A549 (cell line): ENCODE measurements around the gene DLGAP1. TPM values are rescaled to one million over a fixed set of nuclear protein-coding genes. Genes with fewer than 3 reads are reported as not detected.

Source experiments
- ATAC-seq, 2 experiments: fragments of 200-7000 bp in 1 of 2; fragments of >200 bp in 1 of 2; cut with Nextera tagmentation in 1 of 2; cut with Tn5 transposase in 1 of 2; 3 replicates each; pipeline versions ENCODE4 v1.8.0 to v1.9.1; 2018 to 2020; ENCODE audit warnings: mild to moderate bottlenecking in 1 of 2, moderate library complexity in 1 of 2
- CTCF ChIA-PET: fragments of 300-600 bp; sonication (Branson Sonifier 250); formaldehyde crosslinking; extraction: SDS; loops from one replicate; lab custom pipeline; 2021; ENCODE audit warnings: antibody characterized with exemption, inconsistent platforms; lab: Yijun Ruan, JAX
- POLR2A ChIA-PET: fragments of 350-600 bp; formaldehyde crosslinking; extraction: SDS; loops from one replicate; lab custom pipeline; 2021; ENCODE audit warnings: antibody characterized with exemption, inconsistent platforms; lab: Yijun Ruan, JAX
- DNase-seq, 2 experiments: peaks; one replicate each; pipeline versions ENCODE4 v3.0.0 to v3.0.0-alpha.2; 2011 to 2016; ENCODE audit warnings: low read depth in 1 of 2, low spot score in 1 of 2
- FAIRE-seq: peaks from 2 replicates; lab custom pipeline; 2011; peaks lifted over from hg19 to GRCh38; lab: Jason Lieb, UNC
- H3K27ac ChIP-seq, 2 experiments: fragments of >200 bp; sonication (Bioruptor Twin); formaldehyde crosslinking; 3 replicates each; pipeline ENCODE4 v1.5.1; 2016 to 2017
- H3K4me1 ChIP-seq: fragments of >200 bp; sonication (Bioruptor Twin); formaldehyde crosslinking; 3 replicates; pipeline ENCODE4 v1.6.1; 2016
- H3K4me2 ChIP-seq: fragments of >200 bp; sonication (Bioruptor Twin); formaldehyde crosslinking; 3 replicates; pipeline ENCODE4 v1.6.1; 2016
- H3K4me3 ChIP-seq: fragments of >200 bp; sonication (Bioruptor Twin); formaldehyde crosslinking; 3 replicates; pipeline ENCODE4 v1.5.1; 2016
- H3K9me3 ChIP-seq: fragments of >200 bp; sonication (Bioruptor Twin); formaldehyde crosslinking; 3 replicates; pipeline ENCODE4 v1.6.1; 2016
- BHLHE40 ChIP-seq: IDR thresholded peaks from 2 replicates; pipeline ENCODE4 v1.6.1; 2012; ENCODE audit warnings: low read depth, low read length, inconsistent platforms
- CBX2 ChIP-seq: fragments of 200-600 bp; sonication (generic); IDR thresholded peaks from 2 replicates; pipeline ENCODE4 v1.6.1; 2016; ENCODE audit warnings: low read depth, mild to moderate bottlenecking, borderline replicate concordance
- CBX8 ChIP-seq: fragments of 200-600 bp; sonication (generic); IDR thresholded peaks from 2 replicates; pipeline ENCODE4 v1.6.1; 2016
- CEBPB ChIP-seq, 2 experiments: fragments of >200 bp in 1 of 2; sonication (Bioruptor Twin) in 1 of 2; formaldehyde crosslinking in 1 of 2; IDR thresholded peaks; 2 replicates each; pipeline ENCODE4 v1.6.1; 2012 to 2016
- EP300 ChIP-seq, 2 experiments: fragments of >200 bp; sonication (Bioruptor Twin); formaldehyde crosslinking; IDR thresholded peaks; 2 replicates in 1 of 2; 3 replicates in 1 of 2; pipeline ENCODE4 v1.6.1; 2016 to 2017
- ESRRA ChIP-seq: fragments of 150-350 bp; IDR thresholded peaks from 2 replicates; pipeline ENCODE4 v1.6.1; 2014; ENCODE audit warnings: mild to moderate bottlenecking, low read length, borderline replicate concordance
- FOXS1 ChIP-seq: fragments of 250-450 bp; sonication (Bioruptor Pico); IDR thresholded peaks from 2 replicates; pipeline ENCODE4 v1.5.0; 2020; ENCODE audit warnings: mild to moderate bottlenecking, moderate library complexity
- GATA3 ChIP-seq: IDR thresholded peaks from 2 replicates; pipeline ENCODE4 v1.6.1; 2012; ENCODE audit warnings: borderline replicate concordance
- HDAC2 ChIP-seq: fragments of 200-600 bp; sonication (generic); IDR thresholded peaks from 2 replicates; pipeline ENCODE4 v1.6.1; 2016
- HOXA7 ChIP-seq: fragments of 250-450 bp; sonication (Bioruptor Pico); IDR thresholded peaks from 2 replicates; pipeline ENCODE4 v1.5.0; 2020; ENCODE audit warnings: mild to moderate bottlenecking, moderate library complexity
- HOXB13 ChIP-seq: fragments of 250-450 bp; sonication (Bioruptor Pico); IDR thresholded peaks from 2 replicates; pipeline ENCODE4 v1.5.0; 2020; ENCODE audit warnings: low read depth, mild to moderate bottlenecking, moderate library complexity
- JUN ChIP-seq, 2 experiments: fragments of >200 bp; sonication (Bioruptor Twin); formaldehyde crosslinking; IDR thresholded peaks; 2 replicates in 1 of 2; 3 replicates in 1 of 2; pipeline ENCODE4 v1.6.1; 2016 to 2017
- JUNB ChIP-seq: fragments of >200 bp; sonication (Bioruptor Twin); formaldehyde crosslinking; IDR thresholded peaks from 2 replicates; pipeline ENCODE4 v1.6.1; 2016
- NR3C1 ChIP-seq: fragments of >200 bp; sonication (Bioruptor Twin); formaldehyde crosslinking; IDR thresholded peaks from 3 replicates; pipeline ENCODE4 v1.6.1; 2017
- PHF8 ChIP-seq: fragments of 200-600 bp; sonication (generic); IDR thresholded peaks from 2 replicates; pipeline ENCODE4 v1.6.1; 2016; ENCODE audit warnings: low read depth, mild to moderate bottlenecking, antibody characterized with exemption, moderate library complexity, borderline replicate concordance
- POLR2AphosphoS2 ChIP-seq: conservative IDR thresholded peaks from 2 replicates; pipeline ENCODE4 v1.6.1; 2012; ENCODE audit warnings: low read length, improper control_type of control experiment, inconsistent platforms
- RAD21 ChIP-seq, 2 experiments: fragments of >200 bp in 1 of 2; sonication (Bioruptor Twin) in 1 of 2; formaldehyde crosslinking in 1 of 2; IDR thresholded peaks in 1 of 2; conservative IDR thresholded peaks in 1 of 2; 2 replicates in 1 of 2; 3 replicates in 1 of 2; pipeline ENCODE4 v1.6.1; 2012 to 2018; ENCODE audit warnings: inconsistent platforms in 1 of 2
- RCOR1 ChIP-seq: fragments of 150-350 bp; IDR thresholded peaks from 2 replicates; pipeline ENCODE4 v1.6.1; 2014; ENCODE audit warnings: antibody characterized with exemption, low read length, low read depth
- TP53 ChIP-seq: fragments of 250-450 bp; sonication (Bioruptor Pico); IDR thresholded peaks from 2 replicates; pipeline ENCODE4 v1.5.0; 2021; ENCODE audit warnings: mild to moderate bottlenecking, moderate library complexity
- ZC3H11A ChIP-seq: fragments of 450-650 bp; IDR thresholded peaks from 2 replicates; pipeline ENCODE4 v1.6.1; 2014; ENCODE audit warnings: antibody characterized with exemption, mild to moderate bottlenecking
- WGBS: methylation state at CpG from one replicate; pipeline ENCODE4 v1.1.6; 2017; ENCODE audit errors: missing lambda C conversion rate; 5-methylcytosine and 5-hydroxymethylcytosine counted together
- polyA plus RNA-seq, 4 experiments: library from polyadenylated mRNA; depleted of rRNA in 3 of 4; stranded (reverse); fragments of >200 nt; fragmentation: RNase III in 1 of 4; extraction: RNeasy Plus Mini Kit Qiagen cat#74134 plus additional on column Dnase treatment in 1 of 4; gene quantifications; 2 replicates in 3 of 4; 3 replicates in 1 of 4; pipeline ENCODE4 v1.2.3, GENCODE V29; 2011 to 2017
- TF ChIP-seq, protein P1 (sequence below): IDR thresholded peaks from 2 replicates; pipeline ENCODE4 v1.6.1; 2012; ENCODE audit warnings: low read depth, borderline replicate concordance
- TF ChIP-seq, protein P2 (sequence below): IDR thresholded peaks from 2 replicates; pipeline ENCODE4 v1.6.1; 2012
- TF ChIP-seq, protein P3 (sequence below): fragments of 200-600 bp; sonication (generic); IDR thresholded peaks from 2 replicates; pipeline ENCODE4 v1.6.1; 2016; ENCODE audit warnings: antibody characterized with exemption, mild to moderate bottlenecking, moderate library complexity
- TF ChIP-seq, protein P4 (sequence below): fragments of >200 bp; sonication (Bioruptor Twin); formaldehyde crosslinking; IDR thresholded peaks from 2 replicates; pipeline ENCODE4 v1.6.1; 2016
- TF ChIP-seq, protein P5 (sequence below): fragments of 150-350 bp; IDR thresholded peaks from 2 replicates; pipeline ENCODE4 v1.6.1; 2014; ENCODE audit warnings: low read depth, mild to moderate bottlenecking, low read length
- TF ChIP-seq, protein P6 (sequence below): fragments of >200 bp; sonication (Bioruptor Twin); formaldehyde crosslinking; IDR thresholded peaks from 3 replicates; pipeline ENCODE4 v1.6.1; 2016

Gene DLGAP1
- polyA plus RNA-seq, 2 of the 4 experiments (the other 2 are of a cell fraction): 0.04 to 0.12 TPM

DNA sequence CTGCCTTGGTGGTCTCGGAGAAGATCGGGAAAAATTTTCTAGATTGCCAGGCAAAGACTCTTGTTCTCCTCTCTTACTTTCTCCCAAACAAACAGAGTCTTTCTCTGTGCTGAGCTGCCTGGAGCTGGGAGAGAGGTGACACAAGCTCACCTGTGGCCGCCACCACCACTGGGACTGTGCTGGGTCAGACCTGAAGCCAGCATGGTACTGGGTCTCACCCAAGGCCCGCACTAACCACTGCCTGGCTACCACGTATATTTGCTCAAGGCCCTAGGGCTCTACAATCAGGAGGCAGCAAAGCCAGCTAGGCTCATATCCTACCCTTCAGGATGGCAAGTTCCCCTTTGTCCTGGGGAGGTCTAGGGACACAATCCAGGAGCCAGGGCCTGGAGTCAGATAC, 312.2 kb downstream of the DLGAP1 start:
- ATAC-seq (no peak), FAIRE-seq (no peak), DNase-seq (no peak)
- H3K4me1 ChIP-seq: no peaks in the 10 kb centered on the region
- CTCF ChIA-PET: no interaction called here
- H3K4me2 ChIP-seq: no peak overlapping the region
- H3K4me3 ChIP-seq: no peak overlapping the region
- TF ChIP-seq, protein P1, sequence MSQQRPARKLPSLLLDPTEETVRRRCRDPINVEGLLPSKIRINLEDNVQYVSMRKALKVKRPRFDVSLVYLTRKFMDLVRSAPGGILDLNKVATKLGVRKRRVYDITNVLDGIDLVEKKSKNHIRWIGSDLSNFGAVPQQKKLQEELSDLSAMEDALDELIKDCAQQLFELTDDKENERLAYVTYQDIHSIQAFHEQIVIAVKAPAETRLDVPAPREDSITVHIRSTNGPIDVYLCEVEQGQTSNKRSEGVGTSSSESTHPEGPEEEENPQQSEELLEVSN: no peak
- TF ChIP-seq JUNB: no peak
- no peak for TF ChIP-seq GATA3
- TF ChIP-seq HOXA7: no peak
- no peak for TF ChIP-seq CEBPB (IDR thresholded peaks at IDR 0.05)
- no peak for TF ChIP-seq JUN (IDR thresholded peaks at IDR 0.05)
- no peak for TF ChIP-seq HDAC2
- no peak for TF ChIP-seq ESRRA
- no peak for TF ChIP-seq CBX2
- no peak for TF ChIP-seq CBX8
- no peak for TF ChIP-seq FOXS1 (CRISPR knock-in tag)
- TF ChIP-seq PHF8: no peak
- TF ChIP-seq NR3C1: no peak
- no peak for TF ChIP-seq HOXB13
- TF ChIP-seq, protein P2, sequence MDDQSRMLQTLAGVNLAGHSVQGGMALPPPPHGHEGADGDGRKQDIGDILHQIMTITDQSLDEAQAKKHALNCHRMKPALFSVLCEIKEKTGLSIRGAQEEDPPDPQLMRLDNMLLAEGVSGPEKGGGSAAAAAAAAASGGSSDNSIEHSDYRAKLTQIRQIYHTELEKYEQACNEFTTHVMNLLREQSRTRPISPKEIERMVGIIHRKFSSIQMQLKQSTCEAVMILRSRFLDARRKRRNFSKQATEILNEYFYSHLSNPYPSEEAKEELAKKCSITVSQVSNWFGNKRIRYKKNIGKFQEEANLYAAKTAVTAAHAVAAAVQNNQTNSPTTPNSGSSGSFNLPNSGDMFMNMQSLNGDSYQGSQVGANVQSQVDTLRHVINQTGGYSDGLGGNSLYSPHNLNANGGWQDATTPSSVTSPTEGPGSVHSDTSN: no peak
- TF ChIP-seq, protein P3, sequence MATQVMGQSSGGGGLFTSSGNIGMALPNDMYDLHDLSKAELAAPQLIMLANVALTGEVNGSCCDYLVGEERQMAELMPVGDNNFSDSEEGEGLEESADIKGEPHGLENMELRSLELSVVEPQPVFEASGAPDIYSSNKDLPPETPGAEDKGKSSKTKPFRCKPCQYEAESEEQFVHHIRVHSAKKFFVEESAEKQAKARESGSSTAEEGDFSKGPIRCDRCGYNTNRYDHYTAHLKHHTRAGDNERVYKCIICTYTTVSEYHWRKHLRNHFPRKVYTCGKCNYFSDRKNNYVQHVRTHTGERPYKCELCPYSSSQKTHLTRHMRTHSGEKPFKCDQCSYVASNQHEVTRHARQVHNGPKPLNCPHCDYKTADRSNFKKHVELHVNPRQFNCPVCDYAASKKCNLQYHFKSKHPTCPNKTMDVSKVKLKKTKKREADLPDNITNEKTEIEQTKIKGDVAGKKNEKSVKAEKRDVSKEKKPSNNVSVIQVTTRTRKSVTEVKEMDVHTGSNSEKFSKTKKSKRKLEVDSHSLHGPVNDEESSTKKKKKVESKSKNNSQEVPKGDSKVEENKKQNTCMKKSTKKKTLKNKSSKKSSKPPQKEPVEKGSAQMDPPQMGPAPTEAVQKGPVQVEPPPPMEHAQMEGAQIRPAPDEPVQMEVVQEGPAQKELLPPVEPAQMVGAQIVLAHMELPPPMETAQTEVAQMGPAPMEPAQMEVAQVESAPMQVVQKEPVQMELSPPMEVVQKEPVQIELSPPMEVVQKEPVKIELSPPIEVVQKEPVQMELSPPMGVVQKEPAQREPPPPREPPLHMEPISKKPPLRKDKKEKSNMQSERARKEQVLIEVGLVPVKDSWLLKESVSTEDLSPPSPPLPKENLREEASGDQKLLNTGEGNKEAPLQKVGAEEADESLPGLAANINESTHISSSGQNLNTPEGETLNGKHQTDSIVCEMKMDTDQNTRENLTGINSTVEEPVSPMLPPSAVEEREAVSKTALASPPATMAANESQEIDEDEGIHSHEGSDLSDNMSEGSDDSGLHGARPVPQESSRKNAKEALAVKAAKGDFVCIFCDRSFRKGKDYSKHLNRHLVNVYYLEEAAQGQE: no peak
- TF ChIP-seq RAD21 (conservative IDR thresholded peaks at IDR 0.05 in 1 of 2, IDR thresholded peaks at IDR 0.05 in 1 of 2): no peak
- TF ChIP-seq POLR2AphosphoS2: no peak
- TF ChIP-seq ZC3H11A: no peak
- TF ChIP-seq, protein P4, sequence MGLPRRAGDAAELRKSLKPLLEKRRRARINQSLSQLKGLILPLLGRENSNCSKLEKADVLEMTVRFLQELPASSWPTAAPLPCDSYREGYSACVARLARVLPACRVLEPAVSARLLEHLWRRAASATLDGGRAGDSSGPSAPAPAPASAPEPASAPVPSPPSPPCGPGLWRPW: no peak
- H3K9me3 ChIP-seq: no peaks in the 10 kb centered on the region
- no peak overlapping the region for H3K27ac ChIP-seq
- POLR2A ChIA-PET: no interaction called here
- WGBS: 47% methylated on average over 4 of the region's 5 CpGs

DNA sequence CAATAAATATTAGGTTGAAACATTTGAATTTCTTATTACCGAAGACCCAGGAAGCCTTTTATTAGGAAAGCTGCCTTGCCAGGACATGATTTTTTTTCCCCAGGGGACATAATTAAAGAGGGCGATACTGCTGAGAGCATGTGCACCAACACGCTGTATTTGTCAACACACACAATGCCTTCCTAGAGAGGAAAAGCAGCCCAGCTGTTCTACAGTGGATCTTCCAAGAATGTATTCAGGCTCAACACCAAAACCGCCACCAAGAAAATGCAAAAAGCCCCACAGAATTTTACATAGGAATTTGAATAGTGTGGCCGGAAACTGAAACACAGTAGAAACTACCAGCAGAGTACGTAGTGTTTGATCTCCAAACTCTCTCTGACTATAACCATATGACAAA, 320.4 kb downstream of the DLGAP1 start:
- POLR2A ChIA-PET: no interaction called here
- no peaks in the 10 kb centered on the region for H3K9me3 ChIP-seq
- FAIRE-seq (no peak), DNase-seq (no peak)
- CTCF ChIA-PET: no interaction called here
- H3K4me1 ChIP-seq: no peaks in the 10 kb centered on the region
- 27% methylated on average over 6 of the region's 6 CpGs for WGBS
- no peak overlapping the region for H3K4me3 ChIP-seq
- no peak overlapping the region for H3K27ac ChIP-seq
- TF ChIP-seq, protein P5, sequence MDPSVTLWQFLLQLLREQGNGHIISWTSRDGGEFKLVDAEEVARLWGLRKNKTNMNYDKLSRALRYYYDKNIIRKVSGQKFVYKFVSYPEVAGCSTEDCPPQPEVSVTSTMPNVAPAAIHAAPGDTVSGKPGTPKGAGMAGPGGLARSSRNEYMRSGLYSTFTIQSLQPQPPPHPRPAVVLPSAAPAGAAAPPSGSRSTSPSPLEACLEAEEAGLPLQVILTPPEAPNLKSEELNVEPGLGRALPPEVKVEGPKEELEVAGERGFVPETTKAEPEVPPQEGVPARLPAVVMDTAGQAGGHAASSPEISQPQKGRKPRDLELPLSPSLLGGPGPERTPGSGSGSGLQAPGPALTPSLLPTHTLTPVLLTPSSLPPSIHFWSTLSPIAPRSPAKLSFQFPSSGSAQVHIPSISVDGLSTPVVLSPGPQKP: no peak
- TF ChIP-seq ESRRA: no peak
- TF ChIP-seq, protein P2: no peak
- TF ChIP-seq EP300 (IDR thresholded peaks at IDR 0.05): no peak
- TF ChIP-seq BHLHE40: no peak
- TF ChIP-seq RCOR1: no peak
- no peak for TF ChIP-seq FOXS1 (CRISPR knock-in tag)
- TF ChIP-seq TP53 (CRISPR knock-in tag): no peak
- TF ChIP-seq POLR2AphosphoS2: no peak
- TF ChIP-seq, protein P6, sequence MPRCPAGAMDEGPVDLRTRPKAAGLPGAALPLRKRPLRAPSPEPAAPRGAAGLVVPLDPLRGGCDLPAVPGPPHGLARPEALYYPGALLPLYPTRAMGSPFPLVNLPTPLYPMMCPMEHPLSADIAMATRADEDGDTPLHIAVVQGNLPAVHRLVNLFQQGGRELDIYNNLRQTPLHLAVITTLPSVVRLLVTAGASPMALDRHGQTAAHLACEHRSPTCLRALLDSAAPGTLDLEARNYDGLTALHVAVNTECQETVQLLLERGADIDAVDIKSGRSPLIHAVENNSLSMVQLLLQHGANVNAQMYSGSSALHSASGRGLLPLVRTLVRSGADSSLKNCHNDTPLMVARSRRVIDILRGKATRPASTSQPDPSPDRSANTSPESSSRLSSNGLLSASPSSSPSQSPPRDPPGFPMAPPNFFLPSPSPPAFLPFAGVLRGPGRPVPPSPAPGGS: no peak
- TF ChIP-seq GATA3: no peak
- TF ChIP-seq, all 56 proteins: peak for 0
- no peak for ATAC-seq
- no peak overlapping the region for H3K4me2 ChIP-seq
